ENCODE measurements around the gene ANTXR1. TPM values are rescaled to one million over a fixed set of nuclear protein-coding genes. Genes with fewer than 3 reads are reported as not detected.
"Not testable (repeated sequence)": the region's sequence is repeated elsewhere in the genome, so short reads cannot be mapped to it uniquely, and the experiment has no call there.

The ANTXR1 gene
- total RNA-seq, 1 donor from 2014 or later = 43.1 TPM

DNA sequence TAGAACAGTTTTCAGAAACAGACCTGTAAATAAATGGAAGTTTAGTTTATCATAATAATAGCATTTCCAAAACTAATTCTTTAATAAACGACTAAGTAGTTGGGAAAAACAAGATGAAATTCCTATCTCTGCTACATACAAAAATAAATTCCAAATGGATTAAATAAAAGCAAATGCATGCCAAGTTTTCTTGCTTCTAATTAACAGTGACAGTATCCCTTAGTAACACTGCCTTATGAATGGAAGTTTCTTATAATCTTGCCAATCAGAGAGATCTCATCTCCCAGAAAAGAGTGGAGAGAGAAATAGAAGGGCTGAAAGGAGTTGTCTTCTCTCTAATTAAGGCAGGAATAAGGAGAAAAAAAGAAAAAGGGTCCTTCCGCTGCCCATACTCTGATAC is 240.1 kb downstream of the ANTXR1 start:
- no peak for DNase-seq (ENCODE audit: extremely low read depth, low read depth, low spot score)

DNA sequence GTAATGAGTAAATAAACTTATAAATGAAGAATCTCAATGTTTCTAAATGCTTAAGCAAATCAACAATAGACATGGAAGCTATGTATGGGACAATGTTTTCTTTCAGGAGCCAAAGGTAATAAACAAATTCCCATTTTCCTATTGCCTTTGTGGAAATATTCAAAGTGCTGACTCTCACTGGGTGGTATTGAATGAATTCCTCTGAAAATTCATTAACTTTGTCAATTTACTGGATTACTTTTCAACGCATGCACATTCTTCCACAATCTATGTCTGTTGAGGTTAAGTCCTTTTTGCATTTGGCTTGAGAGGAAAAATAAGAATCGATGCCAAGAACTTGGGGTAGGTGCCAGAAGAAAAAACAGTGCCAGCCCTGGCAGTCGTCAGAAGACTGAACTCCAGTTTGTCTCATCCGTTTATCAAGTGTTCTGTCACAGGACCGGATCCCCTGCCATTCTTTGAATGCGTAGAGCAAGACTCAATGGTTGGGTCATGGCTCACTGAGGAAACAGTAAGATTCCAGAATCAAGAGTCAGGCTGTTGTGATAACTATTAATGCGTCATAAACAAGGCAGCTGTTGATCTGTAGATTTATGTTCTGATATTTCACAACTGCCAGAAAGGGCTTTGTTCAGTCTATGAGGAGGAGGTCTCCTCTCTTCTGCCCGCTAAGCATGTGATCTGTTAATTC is 240.8 kb downstream of the ANTXR1 start:
- DNase-seq (ENCODE audit: extremely low read depth, low read depth, low spot score) = peak; percentile 100

- DNase-seq (ENCODE audit: extremely low read depth, low read depth, low spot score) = no peak
Observed at GRCh38 chr2:69255760-69256159, 242.8 kb downstream of the ANTXR1 start.

DNA sequence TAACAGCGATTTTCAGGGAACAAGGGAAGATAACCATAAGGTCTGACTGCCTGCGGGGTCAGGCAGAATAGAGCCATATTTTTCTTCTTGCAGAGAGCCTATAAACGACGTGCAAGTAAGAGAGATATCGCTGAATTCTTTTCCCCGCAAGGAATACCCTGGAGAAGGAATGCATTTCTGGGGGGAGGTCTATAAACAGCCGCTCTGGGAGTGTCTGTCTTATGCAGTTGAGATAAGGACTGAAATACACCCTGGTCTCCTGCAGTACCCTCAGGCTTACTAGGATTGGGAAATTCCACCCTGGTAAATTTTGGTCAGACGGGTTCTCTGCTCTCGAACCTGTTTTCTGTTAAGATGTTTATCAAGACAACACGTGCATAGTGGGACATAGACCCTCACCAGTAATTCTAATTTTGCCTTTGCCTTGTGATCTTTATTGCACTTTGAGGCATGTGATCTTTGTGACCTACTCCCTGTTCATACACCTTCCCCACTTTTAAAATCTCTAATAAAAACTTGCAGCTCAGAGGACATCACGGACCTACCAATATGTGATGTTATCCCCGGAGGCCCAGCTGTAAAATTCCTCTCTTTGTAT is 247.1 kb downstream of the ANTXR1 start:
- DNase-seq (ENCODE audit: extremely low read depth, low read depth, low spot score) = not testable (repeated sequence)

DNA sequence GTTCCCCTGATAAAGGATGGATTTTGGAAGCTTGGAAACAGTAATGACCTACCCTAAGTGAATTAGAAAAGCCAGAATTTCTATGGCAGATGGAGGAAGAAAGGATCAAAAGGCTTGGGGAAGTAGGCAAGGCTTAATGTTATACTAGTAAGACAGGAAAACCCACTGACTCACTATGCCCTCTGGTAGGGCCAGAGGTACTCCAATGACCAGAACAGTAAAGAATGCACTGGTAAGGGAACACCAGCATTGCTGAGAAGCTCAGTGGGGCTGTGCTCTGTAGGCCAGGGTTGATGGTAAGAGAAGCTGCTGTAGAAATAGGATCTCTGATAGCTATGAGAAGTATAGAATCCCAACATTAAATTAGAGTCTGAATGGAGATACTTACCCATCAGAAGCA is 247.7 kb downstream of the ANTXR1 start:
- no peak for DNase-seq (ENCODE audit: extremely low read depth, low read depth, low spot score)

DNA sequence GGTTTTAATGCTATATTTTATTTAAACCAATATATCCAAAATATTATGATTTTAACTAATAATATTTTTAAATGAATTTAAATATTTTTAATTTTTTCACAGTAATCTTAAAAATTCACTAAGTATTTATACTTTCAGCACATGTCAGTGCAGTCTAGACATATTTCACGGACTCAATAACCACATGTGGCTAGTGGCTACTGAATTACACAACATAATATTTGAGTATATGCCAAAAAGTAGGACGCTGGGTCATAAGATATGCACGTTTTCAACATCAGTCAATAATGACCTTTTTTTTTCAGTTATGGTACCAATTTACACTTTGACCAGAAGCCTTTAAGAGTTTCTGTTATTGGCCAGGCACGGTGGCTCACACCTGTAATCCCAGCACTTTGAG is 256.4 kb downstream of the ANTXR1 start:
- DNase-seq (ENCODE audit: extremely low read depth, low read depth, low spot score) = no peak

- no peak for DNase-seq (ENCODE audit: extremely low read depth, low read depth, low spot score)
Observed at GRCh38 chr2:69271831-69272257, 258.9 kb downstream of the ANTXR1 start.

DNA sequence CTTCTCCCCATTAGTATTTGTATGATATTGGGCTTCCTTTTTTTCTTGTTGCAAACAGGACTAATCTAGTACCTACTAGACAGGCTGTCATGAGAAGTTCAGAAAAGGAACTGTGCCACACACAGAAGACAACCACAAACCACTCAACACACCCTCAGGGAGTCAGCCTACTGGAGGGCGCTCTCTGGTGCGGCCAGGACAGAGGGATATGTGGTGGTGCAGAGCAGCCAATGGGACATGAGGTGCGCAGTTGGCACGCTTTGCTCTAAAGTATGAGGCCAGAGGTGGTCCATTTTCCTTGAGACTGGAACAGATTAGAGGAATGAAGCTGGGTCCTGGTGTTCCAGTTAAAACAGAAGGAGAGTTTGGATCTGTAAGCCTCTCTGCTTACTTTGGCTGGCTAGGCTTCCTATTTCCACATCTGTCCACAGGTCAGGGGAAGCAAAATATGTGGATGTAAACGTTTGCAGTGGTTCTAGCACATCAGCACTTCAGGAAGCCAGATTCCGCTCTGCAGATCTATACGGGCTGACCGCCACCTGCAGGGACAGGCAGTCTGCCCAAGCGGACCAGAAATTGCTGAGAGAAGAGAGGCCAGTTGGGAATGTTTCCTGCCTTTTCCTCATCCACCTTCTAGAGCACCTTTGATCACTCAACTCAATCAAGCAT is 260.0 kb downstream of the ANTXR1 start:
- no peak for DNase-seq (ENCODE audit: extremely low read depth, low read depth, low spot score)

DNA sequence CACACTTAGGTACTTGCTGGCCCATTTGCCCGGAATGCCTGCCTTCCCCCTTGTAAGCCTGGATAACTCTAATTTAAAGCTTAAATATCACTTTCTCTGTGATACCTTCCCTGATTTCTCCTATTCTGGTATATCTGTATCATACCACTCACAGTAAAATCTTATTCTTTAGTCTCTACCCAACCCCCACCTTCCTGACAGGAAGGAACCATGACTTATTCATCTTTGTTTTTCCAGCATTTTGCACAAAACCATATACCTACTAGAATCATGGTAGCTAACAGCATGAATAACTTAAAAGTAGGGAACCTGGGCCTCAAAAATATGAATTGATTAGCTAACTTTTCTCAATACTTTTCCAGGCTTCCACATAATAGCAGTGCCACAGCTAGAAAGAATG is 262.5 kb downstream of the ANTXR1 start:
- DNase-seq (ENCODE audit: extremely low read depth, low read depth, low spot score) = no peak

DNA sequence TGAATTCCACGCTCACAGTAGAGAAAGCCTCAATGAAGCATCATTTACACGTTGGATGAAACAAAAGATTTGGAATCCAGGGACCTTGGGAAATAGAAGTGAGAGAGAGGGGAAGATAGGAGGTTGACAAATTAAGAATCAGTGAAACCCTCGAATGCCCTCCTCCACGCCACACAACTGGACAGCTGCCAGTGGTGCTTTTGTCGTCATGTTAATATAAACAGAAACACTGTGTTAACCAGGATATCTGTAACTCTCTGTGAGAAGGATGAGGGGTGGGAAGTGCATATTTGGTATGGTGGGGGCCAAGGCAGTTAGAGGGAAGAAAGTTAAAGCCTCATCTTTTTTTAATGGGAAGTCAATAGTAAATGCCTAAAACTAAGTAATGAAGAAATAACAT is 265.4 kb downstream of the ANTXR1 start:
- no peak for DNase-seq (ENCODE audit: extremely low read depth, low read depth, low spot score)

DNA sequence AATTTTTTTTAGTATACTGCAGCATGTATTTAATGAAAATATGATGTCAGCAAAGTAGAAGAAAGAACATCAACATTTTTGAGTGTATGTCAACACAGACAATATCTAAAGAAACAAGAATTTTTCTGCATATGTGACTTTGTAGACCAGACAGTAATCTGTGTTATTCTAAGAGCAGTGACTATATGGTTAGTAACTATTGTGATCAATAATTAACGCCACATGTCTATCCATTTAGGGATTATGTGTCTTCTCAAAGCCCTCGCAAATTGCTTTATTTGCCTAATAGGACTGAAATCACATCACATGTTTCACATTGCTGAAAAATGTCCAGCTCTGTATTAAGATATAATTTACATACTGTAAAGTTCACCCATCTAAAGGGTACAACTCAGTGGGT is 266.2 kb downstream of the ANTXR1 start:
- DNase-seq (ENCODE audit: extremely low read depth, low read depth, low spot score) = no peak

DNA sequence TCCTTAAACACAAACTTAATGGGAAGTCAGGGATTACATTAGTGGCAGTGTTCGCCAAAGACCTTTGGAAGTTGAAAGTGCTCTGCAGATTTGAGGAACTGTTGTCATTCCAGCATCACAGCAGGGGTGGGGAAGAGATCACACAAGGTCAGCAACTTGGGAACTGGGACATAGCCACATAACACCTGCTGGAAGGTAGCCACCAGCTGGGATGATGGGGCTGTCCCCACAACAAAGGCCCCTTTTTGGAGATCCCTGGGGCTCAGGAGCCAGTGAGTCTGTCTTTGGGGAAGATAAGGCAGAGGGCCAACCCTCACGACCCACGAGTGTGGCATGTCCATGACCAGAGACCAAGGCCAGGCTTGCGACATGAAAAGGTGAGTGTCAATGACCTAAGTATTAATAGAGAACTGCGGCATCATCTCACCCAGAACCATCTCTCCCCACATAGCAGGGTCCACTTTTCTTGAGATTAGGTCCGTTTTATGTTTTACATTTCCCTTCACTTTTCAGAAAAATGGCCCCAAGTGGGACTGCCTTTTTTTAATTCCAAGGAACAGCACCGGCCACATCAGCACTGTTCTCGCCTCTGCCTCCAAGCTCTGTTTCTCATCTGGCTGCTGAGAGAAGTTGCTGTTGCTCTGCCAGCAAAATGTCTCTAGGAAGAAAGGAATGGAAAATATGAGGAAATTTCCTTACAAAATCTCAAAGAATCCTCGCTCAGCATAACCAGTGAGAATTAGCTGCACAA is 267.1 kb downstream of the ANTXR1 start:
- DNase-seq (ENCODE audit: extremely low read depth, low read depth, low spot score) = no peak

GRCh38 chr2:69280796-69281412 is 267.9 kb downstream of the ANTXR1 start:
- no peak for DNase-seq (ENCODE audit: extremely low read depth, low read depth, low spot score)

GRCh38 chr2:69285379-69285894 is 272.5 kb downstream of the ANTXR1 start:
- DNase-seq (ENCODE audit: extremely low read depth, low read depth, low spot score) = no peak

DNA sequence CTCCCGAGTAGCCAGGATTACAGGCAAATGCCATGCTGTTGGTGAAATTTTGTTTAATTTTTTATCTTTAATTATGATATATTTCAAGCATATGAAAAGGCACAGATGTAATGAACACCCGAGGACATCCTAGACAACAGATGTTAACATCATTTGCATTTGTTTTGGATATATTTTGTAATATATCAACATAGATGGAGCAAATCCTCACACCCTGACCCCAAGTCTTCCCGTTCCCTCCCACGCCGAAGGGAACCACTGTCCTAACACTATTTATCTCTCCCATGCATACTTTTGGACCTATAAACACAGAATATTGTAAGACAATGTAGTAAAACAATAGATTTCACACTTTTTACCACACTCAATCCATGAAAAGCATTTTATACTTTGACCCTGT is 274.6 kb downstream of the ANTXR1 start:
- no peak for DNase-seq (ENCODE audit: extremely low read depth, low read depth, low spot score)

DNA sequence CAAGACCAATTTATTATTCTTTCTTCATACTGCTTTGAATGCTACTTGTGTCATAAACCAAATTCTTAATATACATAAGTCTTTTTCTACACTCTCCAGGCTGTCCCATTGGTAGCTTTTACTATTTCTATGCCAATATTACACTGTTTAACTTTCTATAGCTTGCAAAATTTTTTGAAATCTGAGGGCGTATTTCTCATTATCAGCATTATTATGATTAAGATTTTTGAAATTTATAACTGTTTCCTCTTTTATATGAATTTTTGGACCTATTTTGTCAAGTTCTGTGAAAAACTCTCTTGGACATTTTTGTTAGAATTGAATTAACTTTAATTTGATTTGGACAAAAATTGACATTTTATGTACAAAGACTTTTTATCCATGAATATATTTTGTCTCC is 275.4 kb downstream of the ANTXR1 start:
- no peak for DNase-seq (ENCODE audit: extremely low read depth, low read depth, low spot score)

DNA sequence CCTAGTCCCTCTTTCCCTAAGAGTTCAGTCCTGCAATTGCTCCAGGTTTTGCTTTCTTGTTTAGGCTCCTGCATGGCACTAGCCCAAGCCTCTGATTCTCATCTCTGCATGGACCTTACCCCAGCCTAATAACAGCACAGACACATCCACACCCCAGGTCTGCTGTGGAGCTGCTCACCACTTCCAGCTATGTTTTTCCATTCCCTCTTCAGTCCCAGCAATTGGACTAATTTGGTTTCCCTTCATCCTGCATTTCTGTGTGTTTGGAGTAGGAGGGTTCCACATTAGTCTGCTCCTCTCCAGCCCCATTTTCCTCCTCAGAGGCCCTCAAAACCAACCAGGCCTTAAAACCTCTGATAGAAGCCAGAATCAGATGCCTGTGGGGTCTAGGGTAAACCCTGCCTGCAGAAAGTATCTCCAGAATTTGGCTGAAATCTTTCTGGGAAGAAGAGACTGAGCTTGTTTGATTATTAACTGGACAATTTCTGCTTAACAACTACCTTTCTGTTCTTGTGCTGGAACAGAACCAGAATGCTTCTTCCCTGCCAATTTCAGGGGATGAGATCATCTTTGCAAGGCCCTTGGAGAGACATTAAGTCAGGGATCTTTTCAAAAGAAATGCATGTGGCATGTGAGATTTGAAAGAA is 278.1 kb downstream of the ANTXR1 start:
- no peak for DNase-seq (ENCODE audit: extremely low read depth, low read depth, low spot score)

DNA sequence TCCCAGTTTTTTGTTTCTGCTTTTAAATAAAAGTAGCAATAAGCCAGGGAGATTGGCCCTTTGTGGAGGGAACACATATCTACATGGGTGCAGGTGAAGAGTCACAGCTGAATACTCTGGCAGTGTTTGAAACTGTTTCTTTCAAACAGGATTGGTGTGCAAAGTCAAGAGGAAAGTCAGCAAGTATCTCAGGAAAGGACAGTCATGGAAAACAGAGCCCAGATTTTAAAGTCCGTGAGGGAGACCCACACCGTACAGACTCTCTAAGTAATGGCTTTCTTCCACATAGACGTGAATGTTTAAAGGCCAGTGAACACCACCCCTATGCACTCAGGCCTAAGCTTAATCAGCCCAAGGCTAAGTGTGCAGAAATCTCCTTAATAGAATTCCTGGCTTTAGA is 278.7 kb downstream of the ANTXR1 start:
- no peak for DNase-seq (ENCODE audit: extremely low read depth, low read depth, low spot score)

GRCh38 chr2:69292256-69292655 is 279.3 kb downstream of the ANTXR1 start:
- no peak for DNase-seq (ENCODE audit: extremely low read depth, low read depth, low spot score)

DNA sequence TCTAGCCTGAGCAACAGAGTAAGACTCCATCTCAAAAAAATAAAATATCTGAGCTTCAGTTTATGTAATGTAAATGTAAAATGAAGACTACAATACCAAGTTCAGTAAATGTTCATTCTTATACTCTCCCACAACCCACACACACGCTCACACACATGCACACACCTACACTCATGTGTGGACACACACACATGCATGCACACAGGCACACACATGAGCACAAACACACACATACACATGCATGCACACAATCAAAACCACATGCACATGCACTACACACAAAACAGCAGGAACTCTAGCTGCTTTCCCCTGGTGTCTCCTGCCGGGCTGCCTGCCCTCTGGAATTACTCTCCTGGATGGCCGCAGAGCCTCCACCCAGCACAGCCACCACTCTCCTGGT is 283.4 kb downstream of the ANTXR1 start:
- no peak for DNase-seq (ENCODE audit: extremely low read depth, low read depth, low spot score)
